COLO668 (cell line): ENCODE results near the gene CCNB3.
"Not testable (repeated sequence)": the region's sequence is repeated elsewhere in the genome, so short reads cannot be mapped to it uniquely, and the experiment has no call there.

ENCODE experiments used
- DNase-seq: peaks from one replicate; lab custom pipeline; 2025; ENCODE audit not compliant: unreplicated experiment; lab: John Stamatoyannopoulos, UW

The CCNB3 gene, protein sequence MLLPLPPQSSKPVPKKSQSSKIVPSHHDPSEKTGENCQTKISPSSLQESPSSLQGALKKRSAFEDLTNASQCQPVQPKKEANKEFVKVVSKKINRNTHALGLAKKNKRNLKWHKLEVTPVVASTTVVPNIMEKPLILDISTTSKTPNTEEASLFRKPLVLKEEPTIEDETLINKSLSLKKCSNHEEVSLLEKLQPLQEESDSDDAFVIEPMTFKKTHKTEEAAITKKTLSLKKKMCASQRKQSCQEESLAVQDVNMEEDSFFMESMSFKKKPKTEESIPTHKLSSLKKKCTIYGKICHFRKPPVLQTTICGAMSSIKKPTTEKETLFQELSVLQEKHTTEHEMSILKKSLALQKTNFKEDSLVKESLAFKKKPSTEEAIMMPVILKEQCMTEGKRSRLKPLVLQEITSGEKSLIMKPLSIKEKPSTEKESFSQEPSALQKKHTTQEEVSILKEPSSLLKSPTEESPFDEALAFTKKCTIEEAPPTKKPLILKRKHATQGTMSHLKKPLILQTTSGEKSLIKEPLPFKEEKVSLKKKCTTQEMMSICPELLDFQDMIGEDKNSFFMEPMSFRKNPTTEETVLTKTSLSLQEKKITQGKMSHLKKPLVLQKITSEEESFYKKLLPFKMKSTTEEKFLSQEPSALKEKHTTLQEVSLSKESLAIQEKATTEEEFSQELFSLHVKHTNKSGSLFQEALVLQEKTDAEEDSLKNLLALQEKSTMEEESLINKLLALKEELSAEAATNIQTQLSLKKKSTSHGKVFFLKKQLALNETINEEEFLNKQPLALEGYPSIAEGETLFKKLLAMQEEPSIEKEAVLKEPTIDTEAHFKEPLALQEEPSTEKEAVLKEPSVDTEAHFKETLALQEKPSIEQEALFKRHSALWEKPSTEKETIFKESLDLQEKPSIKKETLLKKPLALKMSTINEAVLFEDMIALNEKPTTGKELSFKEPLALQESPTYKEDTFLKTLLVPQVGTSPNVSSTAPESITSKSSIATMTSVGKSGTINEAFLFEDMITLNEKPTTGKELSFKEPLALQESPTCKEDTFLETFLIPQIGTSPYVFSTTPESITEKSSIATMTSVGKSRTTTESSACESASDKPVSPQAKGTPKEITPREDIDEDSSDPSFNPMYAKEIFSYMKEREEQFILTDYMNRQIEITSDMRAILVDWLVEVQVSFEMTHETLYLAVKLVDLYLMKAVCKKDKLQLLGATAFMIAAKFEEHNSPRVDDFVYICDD (N-terminal part only)

DNA sequence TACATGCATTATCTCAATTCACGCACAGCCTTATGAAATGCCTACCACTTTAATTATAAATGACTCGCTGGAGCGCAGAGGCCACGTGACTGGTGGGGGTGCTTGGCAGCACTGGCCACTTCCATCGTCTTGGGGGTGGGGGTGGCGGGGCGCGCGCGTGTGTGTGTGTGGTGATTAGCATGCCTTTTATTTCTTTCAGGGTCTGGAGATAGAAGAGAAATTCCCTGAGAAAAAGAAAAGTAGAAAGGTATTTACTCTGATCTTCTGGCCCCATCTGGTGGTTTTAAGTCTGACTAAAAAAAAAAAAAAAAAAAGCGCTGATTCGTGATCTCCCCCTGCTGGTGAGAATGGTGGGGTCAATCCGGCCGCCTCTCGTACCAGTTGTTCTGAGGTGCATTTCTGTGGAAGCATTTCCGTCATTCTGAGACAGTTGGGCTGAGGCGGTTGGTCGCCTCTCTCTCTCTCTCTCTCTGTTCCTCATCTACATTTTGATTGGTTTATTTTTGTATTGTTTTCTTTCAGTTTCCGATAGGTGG is at the start of gene CCNB3:
Gene CCNB3 (plus strand): TSS at position 402 of the 536 bp plus-strand sequence. CDS start 80,399 bp downstream, outside the sequence.
- peak; percentile 25 for DNase-seq

DNA sequence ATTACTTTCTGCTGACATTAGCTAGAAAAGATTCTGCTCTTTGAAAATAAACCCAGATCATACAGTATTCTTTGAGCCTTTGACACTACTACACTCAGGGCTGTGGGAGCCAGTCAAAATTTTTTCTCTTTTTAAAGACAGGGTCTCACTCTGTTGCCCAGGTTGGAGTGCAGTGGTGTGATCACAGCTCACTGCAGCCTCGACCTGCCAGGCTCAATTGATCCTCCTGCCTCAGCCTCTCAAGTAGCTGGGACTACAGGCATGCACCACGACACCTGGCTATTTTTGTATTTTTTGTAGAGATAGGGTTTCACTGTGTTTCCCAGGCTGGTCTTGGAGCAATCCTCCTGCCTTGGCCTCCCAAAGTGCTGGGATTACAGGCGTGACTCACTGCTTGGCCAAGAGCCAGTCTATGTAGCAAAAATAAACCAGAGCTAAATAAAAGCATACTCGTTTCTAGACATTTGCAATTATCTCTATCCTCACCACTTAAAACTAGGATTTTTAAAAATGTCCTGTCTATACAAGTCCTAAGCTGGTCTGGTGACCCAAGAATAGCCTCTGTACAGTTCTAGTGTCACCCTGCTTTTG is 46.9 kb upstream of the CCNB3 start:
- DNase-seq: no peak

DNA sequence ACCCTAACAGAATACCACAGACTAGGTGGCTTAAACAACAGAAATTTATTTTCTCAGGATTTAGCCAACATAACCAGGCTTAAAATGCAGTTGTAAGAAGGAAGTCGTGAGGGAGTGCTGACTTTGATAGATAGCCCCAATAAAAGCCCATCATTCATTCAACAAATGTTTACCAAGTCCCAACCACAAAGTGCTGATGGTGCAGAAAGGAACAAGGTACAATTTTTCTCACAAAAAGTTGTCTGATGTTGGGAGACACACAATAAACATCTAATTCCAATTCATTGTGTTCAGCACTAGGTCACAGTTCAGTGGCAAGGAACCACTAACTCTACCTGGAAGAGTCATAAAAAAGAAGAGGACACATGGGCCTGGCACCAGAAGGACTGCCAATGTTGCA is 46.0 kb upstream of the CCNB3 start:
- no peak for DNase-seq

DNA sequence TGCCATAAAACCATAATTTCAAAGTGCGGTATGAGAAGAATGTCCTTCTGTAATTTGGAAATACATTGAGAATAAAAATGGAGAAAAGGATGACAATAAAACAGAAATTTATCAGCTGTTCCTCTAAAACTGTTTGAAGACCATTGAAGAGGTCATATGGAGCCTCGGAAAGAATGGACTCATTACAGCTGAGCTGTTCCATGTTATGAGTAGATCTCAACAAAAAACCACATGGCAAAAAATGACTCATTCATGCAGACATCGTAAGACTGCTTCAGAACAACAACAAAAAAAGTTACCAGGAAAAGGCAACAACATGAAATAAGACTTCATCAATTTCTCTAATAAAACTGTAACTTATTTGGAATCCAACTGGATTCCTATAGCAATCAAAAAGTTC is 43.4 kb upstream of the CCNB3 start:
- no peak for DNase-seq

DNA sequence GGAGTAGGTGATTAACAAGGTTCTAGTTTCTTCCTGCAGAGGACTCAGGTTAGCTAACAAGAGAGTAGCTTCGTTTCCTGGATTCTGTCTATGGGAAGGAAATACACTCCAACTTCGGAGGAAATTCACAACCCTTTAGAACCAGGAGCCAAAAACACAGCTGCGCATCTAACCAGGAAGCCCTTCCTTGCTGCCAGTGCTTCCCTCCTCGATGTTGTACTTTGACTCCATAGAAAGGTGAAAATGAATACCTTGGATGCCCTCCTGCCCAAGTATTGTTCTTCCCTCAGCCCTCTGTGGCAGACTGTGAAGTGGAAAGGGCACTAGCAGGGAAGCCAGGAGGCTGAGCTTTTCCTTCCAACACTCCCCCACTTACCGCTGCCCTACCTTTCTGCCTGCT is 38.8 kb upstream of the CCNB3 start:
- DNase-seq: no peak

DNA sequence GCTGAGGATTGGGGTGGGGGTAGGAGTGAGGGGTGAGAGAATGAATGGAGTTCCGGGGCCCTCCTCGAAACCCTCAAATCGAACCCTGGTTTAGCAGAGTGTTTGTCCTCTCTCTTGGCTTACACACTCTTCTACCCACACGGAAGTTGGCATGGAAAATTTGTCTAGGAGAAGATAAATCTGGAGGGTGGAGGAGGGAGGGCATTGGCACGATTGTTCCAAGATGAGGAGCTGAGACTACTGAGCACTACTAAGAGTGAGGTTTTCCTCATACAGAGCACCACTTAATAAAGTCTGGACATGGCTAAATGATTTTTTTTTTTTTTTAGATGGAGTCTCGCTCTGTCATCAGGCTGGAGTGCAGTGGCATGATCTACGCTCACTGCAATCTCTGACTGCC is 37.2 kb upstream of the CCNB3 start:
- no peak for DNase-seq

DNA sequence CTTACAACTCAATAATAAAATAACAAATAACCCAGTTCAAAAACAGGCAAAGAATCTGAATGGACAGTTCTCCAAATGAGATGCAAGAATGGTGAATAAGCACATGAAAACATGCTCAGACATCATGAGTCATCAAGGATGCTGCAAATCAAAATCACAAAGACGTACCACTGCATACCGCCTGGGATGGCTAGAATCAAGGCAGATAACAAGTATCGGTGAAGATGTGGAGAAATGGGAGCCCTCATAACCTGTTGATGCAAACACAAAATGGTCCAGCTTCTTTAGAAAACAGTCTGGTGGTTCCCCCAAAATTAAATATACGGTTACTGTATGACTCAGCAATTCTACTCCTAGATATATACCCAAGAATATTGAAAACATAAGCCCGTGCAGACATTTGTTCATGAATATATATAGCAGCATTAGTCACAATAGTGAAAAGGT is 36.3 kb upstream of the CCNB3 start:
- DNase-seq: no peak

DNA sequence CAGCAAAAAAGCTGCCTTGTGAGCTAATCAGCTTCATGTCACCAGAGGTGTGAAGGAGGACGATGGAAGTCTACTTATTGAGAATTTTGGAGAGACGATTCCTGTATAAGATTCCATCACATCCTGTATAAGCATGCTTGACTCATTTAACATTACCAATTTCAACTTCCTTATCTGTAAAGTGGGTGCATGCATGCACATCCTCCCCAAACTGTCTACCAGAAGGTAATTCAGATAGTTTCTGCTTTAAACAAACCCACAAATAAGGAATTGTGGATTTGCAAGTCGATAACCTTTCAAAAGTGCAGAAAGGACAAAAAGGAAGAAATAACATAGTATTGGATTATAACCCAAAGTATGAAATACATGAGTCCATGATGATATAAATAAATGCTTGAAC is 34.8 kb upstream of the CCNB3 start:
- no peak for DNase-seq

DNA sequence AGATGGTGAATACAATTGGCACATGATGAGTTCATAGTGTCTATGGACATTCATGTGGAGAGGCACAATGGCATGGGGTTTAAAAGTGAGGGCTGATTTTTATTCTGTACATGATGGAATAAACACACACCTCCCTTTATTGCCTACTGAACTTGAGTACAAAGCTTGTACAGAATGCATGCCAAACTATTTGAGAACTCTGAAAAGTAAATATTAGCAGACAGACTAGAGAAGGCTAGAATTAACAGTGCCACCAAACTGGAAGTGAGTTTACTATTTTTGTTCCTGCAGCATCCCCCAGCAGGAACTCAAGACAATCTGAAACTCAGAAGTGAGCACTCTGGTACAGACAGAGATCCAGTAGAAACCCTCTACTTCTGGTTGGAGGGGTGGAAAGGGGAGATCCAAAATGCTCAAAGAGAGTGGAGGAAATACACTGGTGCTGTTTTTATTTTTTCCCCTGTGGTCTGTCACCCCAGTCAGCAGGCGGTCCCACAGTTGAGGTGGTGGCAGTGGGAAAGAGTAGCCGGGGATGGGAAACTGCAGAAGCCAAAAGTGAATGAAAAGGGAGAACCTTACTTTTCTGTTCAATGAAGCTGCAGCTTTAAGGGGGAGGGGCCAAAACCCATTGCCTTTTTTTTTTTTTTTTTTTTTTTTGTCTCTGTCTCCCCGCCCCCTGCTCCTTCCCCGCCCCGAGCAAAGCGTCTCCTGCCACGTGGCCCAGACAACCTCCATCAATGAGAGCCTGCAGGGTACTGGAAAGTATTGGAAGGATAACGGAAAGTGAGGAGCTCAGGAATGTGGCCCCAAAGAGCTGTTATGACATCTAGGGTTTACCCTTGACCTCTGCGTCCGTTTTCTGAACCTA is 24.3 kb upstream of the CCNB3 start:
- DNase-seq: no peak

DNA sequence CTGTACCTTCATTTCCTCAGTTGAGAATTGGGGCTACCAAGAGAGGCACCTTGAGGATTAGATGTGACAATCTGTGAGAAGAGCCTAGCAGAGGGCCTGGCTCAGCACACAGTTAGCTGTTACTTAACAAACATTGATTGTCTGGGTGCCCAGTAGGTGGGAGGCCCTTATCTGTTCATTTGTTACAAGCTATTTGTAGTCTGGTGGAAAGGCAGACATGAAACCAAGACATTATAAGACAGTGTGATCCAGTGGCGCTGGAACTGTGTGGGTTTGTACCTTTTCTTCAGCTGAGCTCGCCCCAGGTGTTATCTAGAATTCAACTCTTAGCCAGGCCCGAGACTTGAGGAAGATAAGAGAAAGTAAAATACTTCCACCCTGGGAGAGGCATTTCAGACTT is 20.7 kb upstream of the CCNB3 start:
- no peak for DNase-seq

DNA sequence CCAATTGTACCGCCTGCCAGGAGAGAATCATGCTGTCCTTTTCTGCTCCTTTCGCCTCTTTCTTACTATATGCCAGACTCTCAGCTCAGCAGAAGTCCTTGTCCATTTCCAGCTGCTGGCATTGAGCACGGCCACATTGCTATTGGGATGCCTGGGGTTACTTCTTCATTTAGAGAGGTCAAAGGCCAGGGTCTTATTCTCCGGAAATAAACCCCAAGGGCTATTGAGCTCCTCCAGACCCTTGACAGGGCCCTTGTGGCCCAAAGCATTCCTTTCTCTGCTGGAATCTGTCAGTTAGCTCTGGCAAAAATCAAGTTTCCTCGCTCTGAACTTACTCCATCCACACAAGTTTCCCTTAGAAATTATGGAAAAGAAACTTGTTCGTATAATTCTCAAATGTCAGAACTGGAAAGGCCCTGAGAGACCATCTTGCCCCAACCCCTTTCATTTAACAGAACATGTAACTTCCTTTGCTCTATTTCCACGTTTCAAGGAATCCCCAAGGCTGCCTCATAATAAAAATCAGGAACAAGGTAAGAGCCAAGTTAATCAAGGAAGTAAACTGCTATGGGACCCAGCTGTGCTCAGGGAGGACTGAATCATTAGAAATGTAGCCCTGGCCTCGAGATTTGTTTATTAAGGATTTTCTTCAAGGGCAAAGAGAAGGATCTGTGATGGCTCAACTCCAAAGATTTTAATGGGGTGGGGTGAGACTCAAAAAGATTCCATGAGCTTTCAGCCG is 15.5 kb upstream of the CCNB3 start:
- DNase-seq: no peak

DNA sequence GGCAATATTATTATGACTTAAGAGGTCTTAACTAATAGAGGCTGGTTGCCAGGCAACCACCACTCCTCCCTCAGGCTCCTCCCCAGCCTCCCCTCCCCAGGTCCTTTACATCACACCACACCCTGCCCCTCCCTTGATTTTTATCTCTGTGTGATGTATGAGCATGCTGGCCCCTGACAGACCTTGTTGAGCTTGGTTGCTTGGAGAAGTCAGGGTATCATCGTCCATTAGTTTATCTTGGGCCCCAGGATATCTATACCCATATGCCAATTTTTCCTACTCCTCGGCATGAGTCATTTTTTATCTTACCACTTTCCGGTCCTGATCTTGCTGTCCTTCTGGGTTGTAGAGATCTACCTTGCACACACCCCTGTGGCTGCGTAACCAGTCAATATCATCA is 6.2 kb upstream of the CCNB3 start:
- DNase-seq: no peak

DNA sequence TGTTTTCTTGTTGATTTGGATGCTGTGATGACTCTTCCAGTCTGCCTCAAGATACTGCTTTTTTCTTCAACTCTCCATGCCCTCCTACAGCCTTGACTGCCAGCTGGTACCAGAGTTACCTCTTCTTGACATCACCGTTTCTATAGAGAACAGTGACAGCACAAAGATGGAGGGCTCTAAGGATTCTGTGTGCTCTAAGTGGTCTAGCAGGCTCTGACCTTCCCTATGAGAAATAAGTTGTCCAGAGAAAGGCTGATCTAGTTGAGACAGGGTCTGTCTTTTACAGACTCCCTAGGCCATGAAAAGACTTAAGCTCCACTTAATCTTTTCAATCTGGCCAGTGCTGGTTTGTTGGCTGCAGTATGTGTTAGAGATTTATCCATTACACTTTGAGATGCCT is 3.7 kb upstream of the CCNB3 start, which contains the start of gene AKAP4:
Gene AKAP4 (minus strand): TSS at position 101 of the 400 bp plus-strand sequence. CDS start 118 bp downstream, outside the sequence.
- DNase-seq: no peak

DNA sequence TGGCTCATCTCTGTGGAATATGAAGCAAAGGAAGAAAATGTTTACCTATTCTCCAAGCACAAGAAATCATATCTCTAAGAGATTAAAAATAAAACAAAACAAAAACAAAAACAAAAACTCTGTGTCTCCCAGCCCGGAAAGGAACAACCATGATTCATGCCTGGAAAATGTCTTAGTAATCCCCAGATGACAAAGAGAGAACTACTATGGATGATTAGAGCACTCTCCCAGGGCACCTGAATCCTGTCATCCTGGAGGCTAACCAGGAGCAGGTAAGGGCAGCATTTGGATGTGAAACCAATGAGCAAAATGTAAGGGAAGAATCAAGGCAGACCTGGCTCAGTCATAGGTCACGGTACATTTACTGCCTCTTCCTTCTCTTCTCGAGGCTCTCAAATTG is 2.0 kb upstream of the CCNB3 start:
- DNase-seq: no peak

DNA sequence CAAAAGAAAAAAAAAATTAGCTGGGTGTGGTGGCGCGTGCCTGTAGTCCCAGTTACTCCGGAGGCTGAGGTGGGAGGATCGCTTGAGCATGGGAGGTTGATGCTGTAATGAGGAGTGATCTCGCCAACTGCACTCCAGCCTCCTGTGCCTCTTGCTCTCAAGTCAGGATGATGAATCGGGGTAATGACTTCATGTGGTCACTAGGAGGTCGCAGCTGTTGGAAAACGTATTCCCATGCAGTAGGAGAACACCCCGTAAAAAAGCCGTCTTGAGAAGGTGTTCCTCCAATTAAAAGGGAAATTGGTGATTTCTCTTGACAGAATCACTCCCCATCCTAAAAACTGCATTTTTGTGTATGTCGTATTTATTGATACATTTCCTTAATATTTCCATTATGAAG is 2.2 kb downstream of the CCNB3 start:
- no peak for DNase-seq

DNA sequence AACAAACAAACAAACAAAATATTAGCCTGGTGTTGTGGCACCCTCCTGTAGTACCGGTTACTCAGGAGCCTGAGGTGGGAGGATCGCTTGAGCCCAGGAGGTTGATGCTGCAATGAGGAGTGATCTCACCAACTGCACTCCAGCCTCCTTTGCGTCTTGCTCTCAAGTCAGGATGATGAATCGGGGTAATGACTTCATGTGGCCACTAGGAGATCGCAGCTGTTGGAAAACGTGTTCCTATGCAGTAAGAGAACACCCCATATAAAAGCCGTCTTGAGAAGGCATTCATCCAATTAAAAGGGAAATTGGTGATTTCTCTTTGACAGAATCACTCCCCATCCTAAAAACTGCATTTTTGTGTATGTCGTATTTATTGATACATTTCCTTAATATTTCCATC is 6.9 kb downstream of the CCNB3 start:
- no peak for DNase-seq

DNA sequence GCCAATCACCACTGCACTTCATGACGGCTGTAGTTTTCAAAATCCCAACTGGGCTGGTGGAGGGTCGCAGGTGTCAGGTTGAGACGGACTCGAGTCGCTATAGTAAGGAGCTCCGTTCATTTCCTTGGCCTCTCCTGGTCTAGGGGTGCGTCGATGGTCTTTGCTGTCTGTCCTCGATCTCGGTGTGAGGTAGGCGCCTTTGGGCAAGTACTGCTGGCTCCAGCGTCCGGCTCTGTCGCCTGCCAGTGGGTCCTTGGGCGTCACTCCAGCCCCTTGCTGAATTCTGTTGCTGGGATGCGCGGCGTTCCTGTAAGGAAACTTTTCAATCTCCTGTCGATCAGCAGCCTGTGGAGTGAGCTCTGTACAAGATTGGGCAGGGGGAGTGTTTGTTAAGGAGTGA is 76.7 kb downstream of the CCNB3 start:
- DNase-seq: no peak

DNA sequence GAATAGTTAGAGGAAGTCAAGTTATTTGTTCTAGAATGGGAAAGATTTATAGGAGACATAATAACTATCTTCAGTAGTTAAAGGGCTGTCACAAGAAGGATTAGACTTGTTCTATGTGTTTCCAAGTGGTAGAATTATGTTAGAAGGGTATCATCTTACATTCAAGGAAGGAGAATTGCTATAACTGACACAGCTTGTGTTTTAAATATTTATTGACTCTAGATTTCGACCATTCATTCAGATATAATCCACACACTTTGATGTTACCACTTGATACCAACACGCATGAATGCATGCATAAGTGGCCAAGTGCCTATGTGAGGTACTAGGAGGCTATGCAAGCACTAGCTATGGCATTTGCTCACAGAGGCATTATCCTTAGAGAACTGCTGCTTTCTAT is 122.7 kb downstream of the CCNB3 start:
- no peak for DNase-seq

DNA sequence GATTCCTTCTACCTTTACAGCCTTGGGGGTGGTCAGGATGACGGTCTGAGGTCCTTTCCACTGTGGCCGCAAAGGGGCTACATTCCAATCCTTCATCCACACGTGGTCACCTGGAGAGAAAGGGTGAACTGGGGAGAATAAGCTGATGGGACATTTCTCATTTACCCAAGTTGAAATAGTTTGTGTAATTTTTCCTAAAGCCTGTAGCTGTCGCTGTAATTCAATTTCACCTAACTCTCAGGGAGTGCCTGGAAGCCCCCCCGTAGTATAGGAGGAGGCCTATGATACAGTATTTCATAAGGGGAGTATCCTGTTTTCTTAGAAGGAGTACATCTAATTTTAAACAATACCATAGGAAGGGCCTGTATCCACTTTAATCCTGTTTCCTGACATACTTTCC is 128.1 kb downstream of the CCNB3 start:
- DNase-seq: not testable (repeated sequence)
